ENCODE data around the gene FAM227B.
"Not testable (repeated sequence)": the region's sequence is repeated elsewhere in the genome, so short reads cannot be mapped to it uniquely, and the experiment has no call there.

Gene FAM227B, protein sequence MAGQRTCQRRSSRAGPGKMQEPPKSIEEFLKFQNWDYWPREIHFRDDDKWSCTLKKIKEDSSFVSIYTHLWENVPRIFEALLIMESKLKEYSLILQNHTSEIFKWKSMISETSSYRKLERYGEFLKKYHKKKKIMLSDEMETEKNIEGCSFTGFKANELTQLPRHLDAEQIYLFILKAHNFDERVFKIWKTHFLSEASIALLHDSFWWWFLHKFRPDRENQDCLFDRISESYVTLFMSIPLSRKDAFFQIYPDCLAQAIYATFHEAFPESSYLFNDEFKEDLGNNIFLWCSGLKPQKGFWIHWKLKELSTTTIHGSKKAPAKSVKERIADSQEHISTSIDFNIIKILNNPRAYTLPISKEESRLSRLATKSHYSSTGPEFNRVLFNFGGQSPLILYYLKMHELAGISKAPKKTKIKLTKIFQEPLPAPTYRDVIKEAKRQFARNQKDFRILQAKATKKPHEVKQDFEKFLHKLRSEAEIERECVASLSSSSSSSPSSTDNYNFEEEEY

DNA sequence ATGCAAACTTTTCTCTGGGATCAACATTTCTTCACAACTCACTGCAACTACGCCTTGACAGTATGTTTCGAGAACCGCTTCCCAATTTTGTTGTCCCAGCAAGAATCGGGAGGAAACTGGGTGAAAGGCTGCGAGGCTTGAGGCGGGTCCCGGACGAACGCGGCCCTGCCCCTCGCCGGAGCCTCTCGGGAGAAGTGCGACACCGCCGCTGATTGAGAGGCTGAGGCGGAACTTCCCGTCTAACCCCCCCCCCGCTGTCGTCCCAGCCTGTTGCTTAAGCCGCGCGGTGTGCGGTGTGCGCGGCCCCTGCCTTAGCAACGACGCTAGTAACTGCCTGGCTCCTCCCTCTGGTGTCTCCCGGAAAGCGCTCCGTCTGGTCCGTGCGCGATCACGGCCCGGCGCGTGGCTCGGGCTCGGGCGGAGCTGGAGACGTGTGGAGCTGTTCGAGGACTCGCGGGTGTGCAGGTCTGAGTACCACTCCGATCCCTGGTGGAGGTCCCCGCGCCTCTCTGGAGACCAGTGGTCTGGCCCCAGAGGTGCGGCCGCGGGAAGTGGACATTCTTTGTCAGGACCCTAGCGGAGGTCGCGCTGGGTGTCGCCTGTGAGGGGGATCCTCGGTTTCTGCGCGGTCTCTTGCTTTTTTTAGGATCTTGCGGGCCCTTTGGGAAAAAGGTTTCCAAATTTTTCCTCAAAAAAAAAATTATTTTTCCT, at the start of gene FAM227B, which contains the start of gene DTWD1:
Gene FAM227B (minus strand): TSS at position 161 of the 711 bp plus-strand sequence. CDS start 5,647 bp downstream, outside the sequence.
Gene DTWD1 (plus strand): TSS at position 391 of the 711 bp plus-strand sequence. CDS start 4,120 bp downstream, outside the sequence.
- DNase-seq: peak; percentile 67 to 96 (median 92)

DNA sequence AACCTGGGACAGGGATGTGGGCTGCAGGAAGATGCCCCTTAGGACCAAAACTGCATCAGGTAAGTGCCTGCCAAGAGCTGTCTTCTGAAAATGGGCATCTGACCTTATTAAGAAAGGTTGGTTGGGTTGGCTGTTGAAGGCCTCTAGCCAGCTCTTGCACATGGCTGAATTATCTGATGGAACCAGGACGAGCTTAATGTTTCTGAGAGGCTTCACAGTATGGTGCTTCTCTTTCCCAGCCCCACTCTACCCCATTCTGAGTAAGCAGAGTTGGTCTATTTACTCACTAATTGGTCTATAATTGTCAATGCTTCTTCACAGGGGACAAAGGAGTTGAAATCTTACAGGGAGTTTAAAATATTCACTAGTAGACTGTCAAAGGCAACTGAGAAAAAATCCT, 48.7 kb upstream of the FAM227B start:
- no peak for DNase-seq

DNA sequence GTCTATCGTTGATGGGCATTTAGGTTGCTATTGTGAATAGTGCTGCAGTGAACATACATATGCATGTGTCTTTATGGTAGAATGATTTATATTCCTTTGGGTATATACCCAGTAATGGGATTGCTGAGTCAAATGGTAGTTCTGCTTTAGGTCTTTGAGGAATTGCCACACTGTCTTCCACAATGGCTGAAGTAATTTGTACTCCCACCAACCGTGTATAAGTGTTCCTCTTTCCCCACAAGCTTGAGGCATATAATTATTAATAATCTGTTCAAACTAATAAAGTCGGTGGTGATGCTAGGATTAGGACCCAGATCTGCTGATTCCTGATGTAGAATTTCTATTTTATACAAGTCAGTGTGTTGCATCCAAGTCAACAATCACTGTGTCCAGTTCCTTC, 45.9 kb upstream of the FAM227B start:
- DNase-seq: not testable (repeated sequence)

DNA sequence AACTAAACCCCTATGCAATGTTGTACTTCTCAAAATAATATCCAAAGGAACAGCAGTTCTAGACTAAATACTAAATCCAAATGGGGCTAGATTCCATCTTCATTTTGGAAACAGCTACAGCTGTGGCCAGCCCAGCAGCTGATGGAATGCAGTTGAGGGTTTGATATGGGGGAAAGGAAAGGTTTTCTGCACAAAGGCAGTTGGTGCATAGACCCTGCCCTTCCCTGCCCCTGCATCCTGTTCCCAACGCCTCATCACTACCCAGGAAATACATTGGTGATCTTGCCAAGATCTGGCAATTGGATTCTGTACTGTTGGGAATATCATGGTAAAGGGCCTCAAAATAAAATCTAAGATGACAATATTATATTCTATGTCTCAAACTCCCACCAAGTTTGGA, 44.1 kb upstream of the FAM227B start:
- DNase-seq: no peak

DNA sequence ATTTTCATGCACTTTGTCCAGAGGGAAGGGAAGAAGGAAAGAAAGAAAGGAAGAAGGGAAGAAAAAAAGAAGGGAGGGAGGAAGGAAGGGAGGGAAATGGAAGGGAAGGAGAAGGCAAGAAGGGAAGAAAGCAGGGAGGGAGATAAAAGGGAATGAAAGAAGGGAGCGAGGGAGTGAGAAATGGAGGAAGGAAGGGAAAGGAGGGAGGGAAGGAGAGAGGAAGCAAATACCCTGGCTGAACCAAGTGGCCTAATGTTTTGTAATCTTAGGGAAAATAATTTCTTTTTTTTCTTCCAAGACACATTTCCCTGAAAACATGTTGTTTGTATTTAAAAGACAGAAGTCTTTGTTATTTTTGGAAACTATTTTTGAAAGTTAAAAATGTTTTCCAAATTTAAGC, 36.1 kb upstream of the FAM227B start:
- no peak for DNase-seq

DNA sequence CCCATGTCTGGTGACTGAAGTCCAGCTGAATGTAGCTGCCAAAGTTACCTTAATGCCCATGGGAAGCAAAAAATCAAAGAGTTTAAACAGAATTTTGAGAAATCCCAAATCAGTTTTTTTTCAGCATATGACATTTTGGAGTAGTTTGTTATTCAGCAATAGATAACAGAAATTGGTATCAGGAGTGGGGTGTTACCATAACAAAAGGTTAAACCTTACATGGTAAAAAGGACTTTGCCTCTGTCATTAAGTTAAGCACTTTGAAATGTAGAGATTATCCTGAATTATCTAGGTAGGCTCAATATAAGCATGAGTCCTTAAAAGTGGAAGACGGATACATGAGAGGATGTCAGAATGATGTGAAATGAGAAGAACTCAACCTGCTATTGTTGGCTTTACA, 32.3 kb upstream of the FAM227B start:
- no peak for DNase-seq

DNA sequence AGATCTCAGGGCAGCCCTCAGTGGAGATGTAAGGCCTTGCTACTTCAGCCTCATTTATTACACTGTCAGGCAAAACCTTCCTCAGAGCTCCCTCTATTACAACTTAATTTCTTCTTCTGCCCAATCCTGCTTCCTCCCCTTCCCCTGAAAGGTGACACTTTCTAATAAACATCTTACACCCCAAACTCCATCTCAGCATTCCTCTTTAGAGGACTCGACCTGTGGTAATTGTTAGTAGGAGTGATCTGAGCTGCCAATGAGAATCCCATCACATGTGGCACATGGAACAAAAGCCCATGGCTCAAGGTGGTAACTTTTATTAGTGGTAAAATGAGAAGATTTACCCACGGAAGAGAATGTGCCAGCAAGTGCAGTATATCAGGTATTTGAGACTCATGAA, 30.1 kb upstream of the FAM227B start:
- DNase-seq: no peak

DNA sequence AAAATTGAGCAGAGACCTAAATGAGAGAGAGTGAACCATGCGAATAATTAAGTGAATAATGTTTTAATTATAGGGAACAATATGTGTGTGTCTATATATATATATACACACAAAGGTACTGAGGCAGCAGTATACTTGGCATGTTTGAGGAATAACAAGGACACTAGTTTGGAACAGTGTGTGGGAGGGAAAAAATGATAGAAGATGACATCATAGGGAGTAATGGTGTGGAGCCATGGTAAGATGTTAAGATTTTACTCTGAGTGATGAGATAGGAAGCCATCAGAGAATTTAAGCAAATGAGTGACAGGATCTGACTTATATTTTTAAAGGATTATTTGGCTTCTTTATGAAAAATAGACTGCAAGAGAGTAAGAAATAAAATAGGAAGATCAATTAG, 29.4 kb upstream of the FAM227B start:
- no peak for DNase-seq

DNA sequence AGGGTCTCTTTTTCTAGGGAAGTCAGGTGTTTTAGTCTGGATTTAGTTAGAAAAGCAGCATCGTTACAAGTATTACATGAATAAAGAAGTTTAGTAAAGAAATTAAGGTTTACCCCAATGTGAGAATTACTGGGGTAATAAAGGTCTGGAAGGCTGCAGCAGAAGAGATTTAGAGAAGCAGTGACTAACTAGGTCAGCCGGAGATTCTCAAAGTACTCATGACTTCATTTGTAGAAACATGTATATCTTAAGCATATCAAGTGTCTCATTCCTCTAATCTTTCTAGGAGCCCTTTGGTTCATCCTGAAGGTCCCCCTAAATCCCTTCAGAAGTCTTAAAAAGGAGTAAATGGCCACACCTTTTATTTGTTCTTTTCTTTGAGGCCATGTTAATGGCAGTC, 26.3 kb upstream of the FAM227B start:
- no peak for DNase-seq

DNA sequence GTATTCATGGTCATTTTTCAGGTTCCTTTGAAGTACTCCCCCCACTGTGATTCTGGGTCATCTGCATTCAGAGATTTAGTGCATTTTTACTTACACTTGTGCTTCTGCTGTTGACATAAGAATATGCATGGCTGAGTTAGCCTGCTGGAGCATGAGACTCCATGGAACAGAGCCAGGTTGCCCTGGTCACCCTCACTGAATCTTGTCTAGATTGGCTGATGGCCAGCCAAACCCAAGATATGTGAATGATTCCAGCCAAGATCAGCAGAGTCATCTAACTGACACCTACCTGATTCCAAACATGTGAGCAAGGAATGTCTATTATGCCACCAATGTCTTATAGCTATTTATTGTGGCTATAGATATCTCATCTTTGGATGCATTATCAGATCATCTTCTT, 25.3 kb upstream of the FAM227B start:
- DNase-seq: peak in 2 of 58 donors; percentile 2 to 55

DNA sequence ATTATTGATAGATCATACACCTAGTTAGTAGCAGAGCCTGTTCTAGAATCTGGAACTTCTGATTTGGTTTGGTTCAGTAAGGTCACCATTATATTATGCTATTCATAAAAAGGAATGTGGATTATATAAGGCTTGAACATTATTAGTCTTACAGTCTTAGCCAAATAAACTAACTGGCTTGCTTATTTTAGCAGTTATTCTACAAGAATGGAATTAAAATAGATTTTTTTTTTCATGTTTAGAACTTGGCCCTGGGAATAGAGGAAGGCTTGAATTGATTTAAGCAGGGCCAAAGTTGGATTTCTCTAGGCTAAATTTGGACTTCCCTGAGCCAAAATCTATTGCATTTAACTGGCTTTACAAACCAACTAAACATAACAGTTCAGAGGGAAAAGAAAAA, 24.7 kb upstream of the FAM227B start:
- DNase-seq: no peak

DNA sequence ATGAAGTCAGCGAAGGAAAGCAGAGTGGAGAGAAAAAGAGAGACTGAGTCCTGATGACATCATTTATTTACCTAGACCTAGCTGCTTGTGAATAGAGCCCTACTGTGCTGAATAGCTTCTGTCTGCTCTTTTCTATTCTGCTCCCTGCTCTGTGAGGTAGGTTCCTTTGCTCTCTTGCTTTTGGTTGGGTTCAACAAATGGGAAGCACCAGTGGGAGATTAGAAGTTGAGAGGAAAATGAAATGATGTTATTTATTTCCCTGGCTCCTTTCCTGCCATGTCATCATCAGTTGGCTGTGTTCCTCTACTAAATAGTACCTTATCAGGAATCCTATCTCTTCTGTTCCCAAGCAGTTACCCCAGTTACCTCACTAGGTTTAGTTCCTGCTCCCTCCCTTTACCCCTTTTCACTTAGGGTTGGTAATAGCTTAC, 23.8 kb upstream of the FAM227B start:
- no peak for DNase-seq

DNA sequence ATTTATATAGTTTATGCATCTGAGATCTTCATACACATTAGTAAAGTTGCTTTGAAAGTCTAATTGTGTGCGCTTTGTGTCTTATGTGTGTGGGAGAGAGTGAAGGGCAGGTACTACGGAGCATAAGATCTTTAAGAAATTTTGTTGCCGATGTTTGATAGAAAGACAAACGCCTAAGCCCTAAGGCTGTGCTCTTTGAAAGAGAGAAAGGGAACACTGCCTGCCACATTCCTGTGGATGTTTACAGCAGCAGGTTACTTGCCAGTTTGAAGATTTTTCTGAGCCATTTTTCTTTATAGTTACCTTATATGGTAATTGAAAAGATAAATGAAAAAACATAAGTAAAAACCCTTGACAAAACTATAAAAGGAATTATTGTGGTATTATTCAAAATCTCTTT, 17.2 kb upstream of the FAM227B start:
- no peak for DNase-seq

DNA sequence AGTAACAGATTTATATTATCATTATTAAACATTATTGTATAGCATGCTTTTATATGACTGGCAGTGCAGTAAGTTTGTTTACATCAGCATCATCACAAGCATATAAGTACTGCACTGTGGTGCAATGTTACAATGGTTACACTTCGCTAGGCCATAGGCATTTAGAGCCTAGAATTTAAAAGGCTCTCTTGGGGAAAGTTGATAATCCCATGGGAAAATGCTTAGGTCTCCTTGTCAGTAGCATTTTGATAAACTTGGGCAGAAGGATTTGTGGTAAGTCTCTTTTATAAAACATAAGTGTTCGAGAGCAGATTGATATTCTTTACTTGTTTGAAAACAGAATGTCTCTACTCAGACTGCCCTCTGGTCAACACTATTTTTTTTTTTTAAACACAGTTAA, 7.8 kb upstream of the FAM227B start:
- no peak for DNase-seq

DNA sequence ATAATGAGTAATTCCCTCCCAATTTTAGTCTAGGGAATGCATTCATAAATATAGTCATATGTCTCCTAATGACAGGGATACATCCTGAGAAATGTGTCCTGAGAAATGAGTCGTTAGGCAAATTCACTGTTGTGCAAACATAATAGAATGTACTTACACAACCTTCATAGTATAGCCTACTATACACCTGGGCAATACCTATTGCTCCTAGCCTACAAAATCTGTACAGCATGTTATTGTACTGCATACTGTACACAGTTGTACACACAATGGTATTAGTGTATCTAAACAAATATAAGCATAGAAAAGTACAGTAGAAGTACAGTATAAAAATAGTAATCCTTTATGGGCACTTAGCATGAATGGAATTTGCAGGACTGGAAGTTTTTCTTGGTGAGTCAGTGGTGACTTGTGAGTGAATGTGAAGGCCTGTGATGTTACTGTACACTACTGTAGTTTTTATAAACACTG, 6.8 kb upstream of the FAM227B start:
- no peak for DNase-seq

DNA sequence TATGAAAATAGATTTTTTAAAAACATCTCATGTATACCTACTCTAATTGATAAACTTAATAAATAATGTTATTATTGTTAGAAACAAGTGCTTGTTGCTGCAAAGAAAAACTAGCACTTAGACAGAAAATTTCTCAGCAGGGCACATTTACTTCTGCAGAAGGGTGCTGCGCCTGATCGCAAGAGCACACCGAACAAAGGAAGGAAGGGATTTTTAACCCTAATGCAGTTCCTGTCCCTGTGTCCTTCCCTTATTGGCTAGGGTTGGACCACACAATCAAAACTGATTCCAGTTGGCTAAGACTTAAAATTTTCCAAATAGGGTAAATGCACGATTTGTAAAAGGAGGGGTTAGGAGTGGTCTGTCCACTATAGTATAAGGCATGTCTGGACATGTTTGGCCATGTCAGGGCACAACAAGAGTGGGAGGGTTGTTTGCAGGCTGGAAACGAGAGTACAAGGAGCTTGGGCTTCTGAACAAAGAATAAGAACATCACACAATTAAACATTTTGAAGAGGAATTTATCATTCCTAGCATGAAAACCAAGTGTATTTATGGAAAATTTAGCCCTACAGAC, 4.9 kb upstream of the FAM227B start:
- DNase-seq: no peak

DNA sequence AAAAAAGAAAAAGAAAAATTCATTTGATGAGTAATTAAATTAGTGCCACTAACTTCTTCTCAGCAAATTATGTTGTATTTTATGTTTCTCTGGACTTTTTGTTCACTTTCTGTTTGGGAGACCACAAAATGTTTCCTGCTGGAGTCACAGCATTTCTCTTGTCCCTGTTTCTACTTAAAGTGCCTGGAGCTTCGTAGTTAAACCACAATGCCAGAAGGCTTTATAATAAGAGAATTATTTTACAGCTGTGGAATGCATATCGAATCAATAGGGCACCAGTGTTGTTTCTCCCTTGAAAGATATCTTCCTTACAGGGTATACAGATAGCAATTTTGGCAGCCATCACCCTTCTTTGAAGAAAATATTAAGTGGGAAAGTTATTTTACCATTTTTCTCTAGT, 3.4 kb upstream of the FAM227B start:
- DNase-seq: no peak

DNA sequence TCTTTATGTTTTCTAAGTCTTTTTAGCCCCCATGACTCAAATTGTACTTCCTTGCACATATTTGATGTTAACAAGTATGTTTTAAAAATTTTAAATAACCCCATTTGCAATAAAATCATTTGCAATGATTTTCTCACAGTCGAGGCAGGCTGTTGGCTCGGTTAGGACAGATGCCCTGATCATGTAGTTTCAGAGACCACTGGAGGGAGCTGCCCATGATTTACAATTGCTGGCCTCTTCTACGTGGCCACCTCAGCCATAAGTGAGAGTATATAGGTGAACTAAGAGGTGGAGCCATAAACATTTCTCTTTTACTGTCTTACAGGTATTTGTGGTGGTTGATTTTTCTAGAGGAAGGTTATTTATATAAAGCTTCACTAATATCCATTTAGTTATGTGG, 1.9 kb upstream of the FAM227B start:
- DNase-seq: no peak

DNA sequence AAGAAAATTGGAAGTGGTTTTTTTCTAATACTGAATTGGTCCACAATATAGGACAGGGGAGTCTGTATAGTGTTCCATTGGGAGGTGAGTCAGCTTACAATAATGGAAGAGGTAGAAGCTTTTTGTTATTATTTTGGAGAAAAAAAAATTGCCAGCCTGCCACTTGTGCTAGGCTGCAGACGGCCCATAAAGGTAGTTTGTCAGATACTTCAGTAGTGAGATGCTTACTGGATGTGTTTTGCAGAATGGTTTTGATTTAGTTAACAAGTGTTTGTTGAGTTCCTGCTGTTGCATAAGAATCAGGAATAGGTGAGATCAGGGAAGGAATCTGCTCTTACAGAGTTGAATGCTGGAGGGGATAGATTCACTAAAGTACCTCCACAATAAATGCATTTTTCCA, 1.3 kb upstream of the FAM227B start:
- no peak for DNase-seq

DNA sequence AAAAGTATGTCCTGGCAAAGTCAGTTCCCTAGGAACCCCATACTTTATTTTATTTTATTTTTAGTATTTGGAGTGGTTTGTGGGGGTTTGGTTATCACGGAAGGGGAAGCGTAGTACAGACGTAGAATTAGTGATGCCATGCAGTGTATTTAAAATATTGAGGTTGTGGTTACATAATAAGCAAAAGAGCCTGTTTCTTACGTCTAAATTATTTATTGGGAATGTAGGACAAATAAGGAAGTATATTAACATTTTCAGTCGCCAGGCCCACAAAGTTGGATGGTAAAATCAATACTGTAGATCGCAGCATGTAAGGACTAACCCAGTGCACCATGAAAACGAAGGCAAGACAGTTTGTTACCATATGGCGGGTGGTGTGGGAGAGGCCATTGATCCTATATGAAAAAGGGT, 788 bp upstream of the FAM227B start:
- DNase-seq: no peak

DNA sequence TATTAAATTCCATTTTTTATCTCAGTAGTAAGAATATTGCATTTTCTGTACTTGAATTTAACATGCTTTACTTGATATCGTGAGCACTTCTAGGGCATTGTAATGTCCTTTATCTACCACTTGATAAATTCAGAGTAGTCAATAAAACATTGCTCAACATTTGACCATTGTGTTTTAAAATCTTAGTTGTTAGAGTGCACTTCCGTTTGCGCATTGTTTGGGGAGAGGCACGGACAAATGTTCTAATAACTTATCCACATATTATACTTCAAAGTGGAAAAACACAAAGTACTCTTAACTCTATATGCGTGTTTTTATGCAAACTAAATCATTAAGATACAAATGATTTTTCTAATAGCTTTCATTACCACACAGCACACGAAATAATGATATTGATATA, 419 bp downstream of the FAM227B start:
- DNase-seq: no peak

DNA sequence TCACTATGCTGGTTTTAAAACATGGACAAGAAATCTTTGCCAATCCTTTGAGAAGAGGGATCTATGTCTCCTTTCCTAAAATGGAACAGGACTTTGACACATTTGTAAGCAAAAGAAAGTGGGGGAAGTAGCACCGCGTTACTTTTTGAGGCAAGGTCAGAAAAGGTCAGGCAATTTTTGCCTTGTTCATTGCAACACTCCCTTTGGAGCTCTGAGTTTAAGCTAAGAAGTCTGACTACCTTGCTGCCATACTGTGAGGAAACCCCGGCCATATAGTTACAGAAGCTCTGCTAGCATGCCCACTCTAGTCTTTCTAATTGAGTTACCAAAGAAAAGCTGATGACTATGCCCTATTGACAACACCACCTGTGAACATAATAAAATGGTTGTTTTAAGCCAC, 1.4 kb downstream of the FAM227B start:
- no peak for DNase-seq

Measured in anterior cingulate cortex (tissue), 58 donors.